Inferior parietal cortex (tissue), 1 donor: Measurements from ENCODE around the gene SLC19A2.
"Not testable (repeated sequence)": the region's sequence is repeated elsewhere in the genome, so short reads cannot be mapped to it uniquely, and the experiment has no call there.

Experiments
- DNase-seq: peaks from one replicate; pipeline ENCODE4 v3.0.0-alpha.2; 2016; ENCODE audit errors: extremely low spot score

The SLC19A2 gene

DNA sequence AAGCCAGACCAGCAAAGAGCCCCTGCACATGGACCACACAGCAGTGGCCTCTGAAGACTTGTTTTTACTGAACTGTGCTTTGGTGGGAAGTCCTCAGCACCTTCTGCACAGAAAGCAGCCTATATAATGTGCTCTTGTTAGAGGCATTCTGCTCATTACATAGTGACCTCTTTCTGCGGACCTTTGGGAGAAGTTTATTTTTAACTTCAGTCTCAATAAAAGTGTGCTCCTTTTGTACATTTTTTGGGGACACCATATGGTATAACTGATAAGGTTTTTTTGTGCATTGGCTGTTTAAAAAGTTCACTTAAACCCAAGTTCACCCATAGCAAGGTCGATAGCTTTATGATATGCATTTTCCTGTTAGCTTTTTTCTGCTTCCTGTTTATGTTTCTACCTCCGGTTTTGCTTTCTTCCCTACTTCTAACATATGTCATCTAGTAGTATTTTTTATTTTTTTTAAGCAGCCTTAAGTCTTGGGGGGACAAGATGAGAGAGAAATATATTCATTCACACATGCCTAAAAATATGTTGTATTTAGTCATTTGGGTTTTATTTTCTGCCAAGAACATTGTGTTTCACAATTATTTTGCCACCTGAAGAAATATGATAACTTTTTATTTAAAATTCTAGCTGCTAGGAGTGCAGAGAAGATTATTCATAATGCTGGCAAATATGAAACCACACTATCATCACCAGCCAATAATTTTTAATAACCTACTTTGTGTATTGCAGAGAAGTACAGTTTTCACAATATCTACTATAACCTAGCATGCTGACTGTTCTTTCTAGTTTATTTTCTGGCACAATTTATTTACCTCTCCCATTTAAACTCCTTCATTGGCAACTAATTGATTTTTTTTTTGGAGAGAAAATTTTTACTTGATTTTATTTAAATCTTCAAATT is 22.9 kb upstream of the SLC19A2 start:
- DNase-seq = no peak

DNA sequence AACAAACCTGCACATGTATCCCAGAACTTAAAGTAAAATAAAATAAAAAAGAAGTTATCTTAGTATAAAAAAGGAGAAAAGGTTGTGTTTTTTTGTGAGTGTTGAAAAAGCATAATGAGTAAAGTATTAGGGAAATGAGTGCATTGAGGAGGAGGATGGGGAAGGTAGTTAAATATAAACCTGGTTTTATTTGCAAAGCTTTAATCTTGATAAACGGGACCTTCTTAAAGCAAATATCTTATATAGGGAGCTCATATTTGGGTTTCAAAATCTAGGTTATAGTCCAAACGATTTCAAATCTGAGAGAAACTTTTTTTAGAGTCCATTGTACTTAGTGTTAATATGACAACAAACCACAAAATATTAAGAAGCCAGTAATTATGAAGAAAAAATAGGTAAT is 21.7 kb upstream of the SLC19A2 start:
- DNase-seq = no peak

DNA sequence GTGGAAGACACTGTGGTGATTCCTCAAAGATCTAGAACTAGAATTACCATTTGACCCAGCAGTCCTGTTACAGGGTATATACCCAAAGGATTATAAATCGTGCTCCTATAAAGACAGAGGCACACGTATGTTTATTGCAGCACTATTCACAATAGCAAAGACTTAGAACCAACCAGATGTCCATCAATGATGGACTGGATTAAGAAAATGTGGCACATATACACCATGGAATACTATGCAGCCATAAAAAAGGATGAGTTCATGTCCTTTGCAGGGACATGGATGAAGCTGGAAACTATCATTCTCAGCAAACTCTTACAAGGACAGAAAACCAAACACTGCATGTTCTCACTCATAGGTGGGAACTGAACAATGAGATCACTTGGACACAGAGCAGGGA is 17.9 kb upstream of the SLC19A2 start:
- DNase-seq = not testable (repeated sequence)

DNA sequence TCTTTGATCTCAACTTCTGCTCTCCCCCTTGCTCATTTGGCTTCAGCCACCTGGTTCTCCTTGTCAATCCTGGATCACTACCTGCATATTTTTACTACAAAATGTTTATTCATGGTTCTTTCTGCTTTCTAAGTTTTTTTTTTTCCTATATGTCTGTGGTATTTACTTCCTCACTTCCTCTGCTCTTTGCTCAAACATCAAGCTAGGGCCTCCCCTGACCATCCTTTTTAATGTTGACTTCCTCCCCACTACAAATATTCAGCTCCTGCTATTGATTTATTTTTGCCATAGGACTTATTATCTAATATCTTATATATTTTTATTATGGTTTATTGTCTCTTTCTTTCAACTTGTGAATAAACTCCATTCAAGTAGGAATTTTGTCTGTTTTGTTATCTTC is 14.1 kb upstream of the SLC19A2 start:
- no peak for DNase-seq

DNA sequence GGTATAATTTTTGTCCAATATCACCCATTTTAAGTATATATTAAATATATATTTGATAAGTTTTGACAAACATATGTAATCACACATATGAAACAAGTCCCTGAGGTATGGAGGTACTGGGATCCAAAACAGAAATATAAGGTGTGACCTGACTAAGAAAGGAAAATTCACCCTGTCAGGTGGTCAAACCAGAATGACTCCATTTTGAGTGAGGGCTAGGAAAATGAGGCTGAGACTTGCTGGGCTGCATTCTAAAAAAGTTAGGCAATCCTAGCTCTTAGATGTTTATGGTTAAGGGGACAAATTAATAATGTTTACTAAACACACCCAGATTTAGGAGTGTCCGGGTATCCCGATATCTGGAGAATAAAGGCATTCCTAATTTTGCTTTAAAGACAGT is 11.6 kb upstream of the SLC19A2 start:
- no peak for DNase-seq

DNA sequence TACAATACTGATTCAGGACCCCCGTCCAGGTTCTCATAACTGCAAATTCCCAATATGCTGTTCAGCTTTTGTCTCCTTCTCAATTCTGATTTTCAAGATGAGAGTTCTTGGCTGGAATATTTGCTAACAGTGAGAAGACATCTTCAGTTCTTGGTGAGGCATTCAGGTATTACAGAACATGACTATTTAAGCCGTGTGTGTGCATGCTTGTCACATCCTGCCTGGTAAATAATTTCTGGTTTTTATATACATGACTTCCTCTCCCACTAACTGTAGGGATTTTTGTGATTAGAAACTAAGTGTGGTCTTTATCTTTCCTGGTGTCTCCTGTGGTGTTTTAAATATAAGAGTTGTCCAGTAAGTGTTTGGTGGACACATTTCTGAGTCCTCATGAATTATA is 10.2 kb upstream of the SLC19A2 start:
- DNase-seq = no peak

DNA sequence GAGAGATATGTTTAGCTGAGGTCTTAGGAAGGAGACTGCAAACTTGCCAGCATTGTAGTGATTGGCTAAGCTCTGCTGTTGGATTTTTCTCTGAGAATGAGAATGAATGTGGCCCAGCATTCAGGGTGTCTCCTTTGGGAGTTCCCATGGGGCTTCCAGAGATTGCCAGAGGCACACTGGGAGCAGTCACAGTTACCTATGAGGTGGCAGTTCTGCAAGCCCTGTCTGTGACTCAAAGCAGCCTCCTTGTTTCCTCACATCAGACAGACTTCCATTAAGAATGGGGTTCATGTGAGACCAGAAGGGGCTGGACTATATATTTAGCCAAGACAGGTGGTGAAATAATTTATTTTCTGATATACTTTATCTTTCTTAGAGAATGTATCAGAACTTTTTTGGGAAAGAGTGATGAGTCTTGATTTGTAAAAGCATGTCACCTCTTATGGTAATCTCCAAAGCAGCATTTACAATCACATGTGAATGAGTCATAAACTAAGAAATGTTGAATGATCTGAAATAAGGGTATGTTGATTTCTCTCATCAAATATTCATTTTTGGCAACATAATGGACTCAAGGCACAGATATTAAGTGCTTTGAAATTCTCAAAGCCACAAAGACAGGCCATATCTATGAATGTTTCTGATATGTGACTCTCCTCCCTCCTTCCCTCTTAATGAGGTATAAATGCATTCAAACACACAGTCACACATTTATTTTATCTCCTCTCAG is 9.5 kb upstream of the SLC19A2 start:
- DNase-seq = no peak

DNA sequence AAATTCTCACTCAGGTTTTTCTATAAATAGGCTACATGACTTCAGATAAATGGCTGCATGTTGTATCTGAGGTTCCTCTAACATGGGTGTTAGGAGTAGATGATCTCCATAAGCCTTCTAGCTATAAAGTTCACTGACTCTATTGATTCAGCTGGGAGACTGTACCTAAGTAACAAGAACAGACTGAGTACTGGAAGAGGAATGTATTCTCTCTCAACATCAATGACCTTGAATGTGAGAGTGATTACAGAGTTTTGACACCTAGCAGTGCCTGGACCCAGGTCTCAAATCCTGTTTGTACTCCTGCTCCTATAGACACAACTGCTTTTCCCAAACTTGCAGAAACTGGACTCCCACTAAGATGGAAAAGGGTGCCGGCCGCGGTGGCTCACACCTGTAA is 8.6 kb upstream of the SLC19A2 start:
- no peak for DNase-seq

DNA sequence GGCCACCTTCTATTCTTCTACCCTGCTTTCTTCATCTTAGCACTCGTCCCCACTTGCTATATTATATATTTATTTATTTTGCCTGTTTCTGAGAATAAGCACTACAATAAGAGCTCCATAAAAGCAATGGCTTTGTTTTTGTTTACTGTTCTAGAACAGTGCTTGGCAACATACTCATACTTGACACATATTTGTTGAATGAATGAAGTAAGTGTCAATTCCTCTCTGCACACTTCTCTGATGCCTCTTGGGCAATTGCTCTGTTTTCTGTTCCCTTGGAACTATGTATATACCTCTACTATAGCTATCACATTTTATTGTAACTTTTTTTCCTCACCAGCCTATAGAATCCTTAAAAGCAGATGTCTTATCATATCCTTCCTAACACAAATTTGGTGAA is 7.5 kb upstream of the SLC19A2 start:
- DNase-seq = no peak

DNA sequence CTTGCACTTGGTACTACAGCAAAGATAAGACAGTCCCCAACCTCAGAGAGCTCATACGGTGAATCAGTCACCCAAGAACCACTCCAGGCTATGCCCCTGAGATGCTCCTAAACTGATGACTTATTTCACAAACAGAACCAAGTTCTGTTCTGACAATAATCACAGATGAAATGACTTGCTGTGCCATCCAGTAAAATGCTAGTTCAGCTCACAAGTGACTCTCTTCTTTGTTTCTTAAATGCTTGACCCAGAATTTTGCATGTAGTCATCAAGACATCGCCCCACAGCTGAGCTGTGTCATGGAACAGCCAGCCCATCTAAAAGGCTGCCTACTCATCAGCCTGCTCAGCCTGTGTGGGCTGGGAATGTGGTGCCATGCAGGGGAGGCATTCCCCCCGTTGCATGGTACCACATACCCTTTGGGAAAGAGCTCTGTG is 6.1 kb upstream of the SLC19A2 start:
- no peak for DNase-seq

DNA sequence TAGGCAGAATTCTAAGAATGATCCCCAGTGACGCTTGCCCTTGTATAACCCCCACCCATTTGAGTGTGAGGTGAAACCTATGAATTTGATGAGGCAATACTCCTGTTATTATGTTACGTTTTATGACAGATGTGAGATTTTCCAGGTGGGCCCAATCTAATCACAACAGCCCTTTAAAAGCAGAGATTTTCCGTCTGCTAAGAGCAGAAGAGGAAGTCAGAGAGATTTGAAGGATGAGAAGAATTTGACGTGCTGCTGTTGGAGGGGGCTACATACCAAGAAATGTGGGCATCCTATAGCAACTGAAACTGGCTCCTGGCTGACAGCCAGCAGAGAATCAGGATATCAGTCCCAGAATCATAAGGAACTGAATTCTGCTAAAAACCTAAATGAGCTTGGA is 2.4 kb upstream of the SLC19A2 start:
- no peak for DNase-seq

DNA sequence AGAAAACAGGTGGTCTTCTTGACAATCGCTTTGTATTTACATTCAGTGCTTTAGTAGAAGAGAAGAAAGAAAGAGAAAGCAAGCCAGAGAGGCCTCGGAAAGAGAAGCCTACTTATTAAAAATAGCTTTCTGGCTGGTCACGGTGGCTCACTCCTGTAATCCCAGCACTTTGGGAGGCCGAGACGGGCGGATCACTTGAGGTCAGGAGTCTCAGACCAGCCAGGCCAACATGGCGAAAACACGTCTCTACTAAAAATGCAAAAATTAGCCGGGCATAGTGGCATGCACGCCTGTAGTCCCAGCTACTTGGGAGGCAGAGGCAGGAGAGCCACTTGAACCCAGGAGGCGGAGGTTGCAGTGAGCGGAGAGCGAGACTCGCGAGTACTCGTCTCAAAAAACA is 1.8 kb upstream of the SLC19A2 start:
- no peak for DNase-seq

DNA sequence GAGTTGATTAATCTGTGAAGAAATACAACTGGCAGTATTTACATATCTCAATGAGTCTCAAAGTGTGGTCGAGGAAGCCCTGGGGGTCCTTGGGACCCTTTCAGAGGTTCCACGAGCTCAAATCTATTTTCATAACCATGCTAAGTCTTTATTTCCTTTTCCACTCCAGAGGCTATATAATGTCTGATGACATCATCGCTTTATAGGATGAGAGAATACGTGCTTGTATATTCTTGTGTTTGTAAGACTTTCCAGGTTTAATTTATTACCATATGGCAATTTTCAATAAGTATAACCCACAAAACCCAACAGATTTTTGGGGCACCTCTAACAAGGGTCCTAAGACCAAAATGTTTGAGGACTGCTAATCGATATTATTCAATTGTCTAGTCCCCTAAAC is 1.4 kb upstream of the SLC19A2 start:
- no peak for DNase-seq

DNA sequence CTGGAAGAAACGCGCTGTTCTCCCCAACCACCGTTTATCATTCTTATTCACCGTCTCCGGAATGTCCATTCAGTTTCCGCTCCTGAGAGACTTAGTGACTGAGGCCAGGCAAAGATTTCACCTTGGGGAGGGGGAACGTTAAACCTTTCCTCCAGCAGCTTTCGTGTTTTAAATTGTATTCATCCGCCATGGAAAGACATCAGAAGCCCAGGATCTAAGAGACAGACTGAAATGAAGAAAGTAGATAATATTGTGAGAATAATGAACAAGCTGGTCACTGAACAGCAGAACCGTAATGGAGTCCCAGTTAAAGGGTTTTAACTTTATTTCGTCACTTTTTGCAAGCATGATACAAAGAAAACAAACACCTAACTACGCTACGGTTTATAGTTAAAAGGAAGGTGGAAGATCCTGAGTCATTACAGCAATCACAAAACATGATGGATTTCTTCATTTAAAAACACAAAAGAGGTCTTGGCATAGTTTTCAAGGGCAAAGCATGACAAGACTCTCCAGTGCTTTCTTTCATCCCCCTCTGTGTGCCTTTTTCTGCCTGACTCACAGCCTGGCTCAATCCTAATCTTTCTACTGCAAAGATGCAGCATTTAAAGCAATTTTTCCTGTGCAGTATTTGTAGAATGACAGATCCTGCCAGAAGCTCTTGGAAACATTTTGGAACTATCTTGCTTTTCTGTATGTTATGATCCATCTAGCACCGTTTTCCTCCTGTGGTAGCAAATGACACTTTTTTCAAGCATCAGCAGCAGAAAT is 722 bp upstream of the SLC19A2 start:
- peak; percentile 48 for DNase-seq

DNA sequence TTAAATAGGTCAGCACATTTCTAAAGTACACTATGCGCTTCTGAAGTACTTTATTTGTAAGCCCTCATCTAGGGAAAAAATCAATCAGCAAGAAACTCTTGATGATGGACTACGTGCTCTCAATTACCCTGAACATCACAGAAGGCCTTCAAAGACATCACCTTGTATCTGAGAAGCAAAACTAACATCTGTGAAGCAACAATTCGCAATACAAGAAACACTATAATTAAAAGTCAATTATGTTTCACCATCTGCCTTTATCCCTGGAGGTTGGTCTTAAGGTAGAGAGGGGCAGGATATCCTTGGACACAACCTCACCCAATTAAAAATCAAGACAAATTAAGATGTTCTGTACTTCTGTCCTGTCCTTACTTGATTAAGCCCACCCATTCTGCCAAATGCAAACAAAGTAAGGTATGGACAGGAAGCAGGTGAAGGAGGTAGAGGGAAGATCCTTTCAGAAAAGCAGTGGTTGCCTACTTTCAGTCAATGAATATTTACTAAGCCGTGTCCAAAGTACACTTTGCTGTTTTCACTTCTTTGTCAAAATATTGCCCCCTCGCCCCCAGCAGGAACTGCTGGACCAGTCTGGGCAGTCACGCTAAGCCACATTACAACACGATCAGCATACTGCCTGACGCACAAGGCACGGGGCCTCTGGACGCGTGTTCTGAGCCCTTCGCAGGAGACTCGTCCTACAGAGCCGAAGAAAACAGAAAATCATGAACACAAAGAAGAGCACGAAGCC is 887 bp downstream of the SLC19A2 start:
- DNase-seq = peak; percentile 49

DNA sequence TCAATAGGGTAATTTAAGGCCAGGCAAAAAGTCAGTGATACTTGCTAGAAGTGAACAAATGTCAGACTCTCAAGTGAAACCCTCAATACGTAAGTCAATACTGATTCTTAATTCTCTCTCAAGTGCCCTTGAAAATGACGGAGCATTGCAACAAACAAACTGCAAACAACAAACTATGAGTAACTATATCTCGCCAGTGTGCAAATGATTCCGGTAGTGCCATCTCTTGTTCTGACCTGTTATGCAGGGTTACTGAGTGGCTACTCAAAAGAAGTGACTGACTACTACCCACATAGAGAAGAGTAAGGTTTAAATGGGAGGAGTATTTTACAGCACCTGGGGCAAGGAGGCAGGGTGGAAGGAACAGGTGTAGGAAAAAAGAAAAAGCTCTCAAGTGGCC is 1.6 kb downstream of the SLC19A2 start:
- DNase-seq = no peak

DNA sequence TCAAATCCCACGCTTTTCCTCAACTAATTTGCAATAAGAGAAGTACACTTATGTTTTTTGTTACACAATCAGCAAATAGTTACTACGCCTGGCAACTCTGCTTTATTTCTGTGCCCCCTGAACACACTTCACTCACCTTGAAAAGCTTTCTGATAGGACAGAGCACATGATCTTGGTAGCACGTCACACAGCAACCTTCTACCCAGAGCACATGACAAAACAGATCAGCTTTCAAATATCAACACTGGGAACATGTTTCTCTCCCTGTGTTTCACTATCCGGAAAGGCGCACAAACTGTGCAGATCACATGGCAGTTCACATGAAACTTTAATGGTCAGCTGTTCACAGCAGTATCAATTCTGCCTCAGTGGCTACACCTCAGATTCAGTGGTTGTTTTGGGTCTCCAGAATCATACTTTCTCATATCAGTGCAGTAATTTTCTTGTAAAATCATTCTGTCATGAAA is 2.2 kb downstream of the SLC19A2 start:
- DNase-seq = peak; percentile 45

DNA sequence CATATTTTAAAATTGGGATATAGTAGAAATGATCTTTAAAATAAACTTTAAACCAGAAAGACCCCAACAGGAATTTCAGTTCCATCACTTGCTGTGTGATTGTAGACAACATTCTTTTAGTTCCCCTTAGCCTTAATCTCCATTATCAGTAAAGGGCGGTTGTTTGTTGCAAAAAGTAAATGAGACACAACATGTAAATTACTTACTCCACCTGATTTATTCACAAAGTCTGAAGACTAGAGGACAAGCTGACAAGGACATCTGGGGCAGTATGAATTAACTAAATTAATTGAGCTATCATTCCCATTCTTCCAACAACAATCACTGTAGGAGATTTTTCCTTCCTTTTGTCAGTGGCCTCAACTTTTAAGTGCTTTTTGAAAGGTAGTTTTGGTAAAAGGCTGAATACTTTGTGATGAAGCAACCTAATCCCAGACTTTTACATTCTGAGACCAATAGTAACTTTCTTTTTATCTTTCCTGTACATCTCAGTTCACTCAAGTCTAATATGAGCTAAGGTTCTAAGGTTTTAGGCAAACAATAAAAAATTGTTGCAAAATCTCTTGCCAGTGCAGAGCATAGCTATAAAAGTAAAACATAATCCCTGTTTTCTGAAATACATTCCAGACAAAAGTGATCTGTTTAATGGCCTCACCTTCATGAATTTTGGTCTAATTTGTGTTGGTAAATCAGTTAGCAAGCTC is 6.2 kb downstream of the SLC19A2 start:
- DNase-seq = no peak

DNA sequence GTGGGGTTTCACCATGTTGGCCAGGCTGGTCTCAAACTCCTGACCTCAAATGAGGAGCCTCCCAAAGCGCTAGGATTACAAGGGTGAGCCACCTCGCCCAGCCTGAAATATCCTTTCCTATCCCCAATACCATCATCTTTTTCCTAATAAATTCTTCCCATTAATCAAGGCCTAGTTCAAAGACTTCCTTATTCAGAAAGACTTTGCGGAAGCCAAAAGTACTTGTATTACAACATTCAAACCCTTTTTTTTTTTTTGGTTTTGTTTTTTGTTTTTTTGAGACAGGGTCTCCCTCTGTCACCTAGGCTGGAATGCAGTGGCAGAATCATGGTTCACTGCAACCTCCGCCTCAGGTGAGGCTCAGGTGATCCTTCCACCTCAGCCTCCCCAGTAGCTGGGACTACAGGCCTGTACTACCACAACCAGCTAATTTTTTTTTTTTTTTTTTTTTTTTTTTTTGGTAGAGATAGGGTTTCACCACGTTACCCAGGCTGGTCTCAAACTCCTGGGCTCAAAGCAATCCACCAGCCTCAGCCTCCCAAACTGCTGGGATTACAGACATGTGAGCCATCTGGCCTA is 7.6 kb downstream of the SLC19A2 start:
- DNase-seq = no peak

DNA sequence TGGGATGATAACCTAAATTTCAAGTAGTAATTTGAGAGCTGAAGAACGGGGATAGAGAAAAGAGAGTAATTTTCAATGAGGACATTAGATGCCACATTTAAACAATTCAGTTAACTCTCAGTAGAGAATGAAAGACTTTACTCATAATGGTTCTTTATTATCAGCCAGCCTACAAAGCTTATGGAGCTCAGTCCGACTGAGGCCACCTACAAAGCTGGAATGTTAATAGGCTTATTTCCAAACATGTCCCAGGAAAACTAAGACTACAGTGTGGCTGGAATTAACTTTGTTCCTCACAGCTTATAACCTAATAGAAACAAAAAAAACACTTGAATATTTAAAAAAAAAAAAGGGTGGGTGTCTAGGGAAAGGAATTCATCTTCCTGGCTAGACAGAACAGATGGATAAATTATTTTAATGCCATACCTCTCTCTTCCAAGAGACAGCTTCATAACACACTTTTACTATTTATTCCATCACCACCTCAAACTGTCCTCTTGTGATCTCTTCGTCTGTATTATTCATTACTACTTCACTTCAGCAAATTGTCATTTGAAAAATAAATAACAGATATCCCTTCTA is 9.8 kb downstream of the SLC19A2 start:
- DNase-seq = no peak
